Osteocyte (in vitro differentiated cells): ENCODE measurements around the gene ALK. TPM values are rescaled to one million over a fixed set of nuclear protein-coding genes. Genes with fewer than 3 reads are reported as not detected.

ENCODE experiments used
- DNase-seq: peaks from one replicate; pipeline ENCODE4 v3.0.0; 2021; ENCODE audit warnings: mixed read lengths; ENCODE audit not compliant: unreplicated experiment; ENCODE audit errors: extremely low spot score
- H3K27ac Mint-ChIP-seq: one replicate; pipeline ENCODE4 v1.8.0; 2021; ENCODE audit warnings: mild to moderate bottlenecking, mixed read lengths; ENCODE audit not compliant: unreplicated experiment
- H3K27me3 Mint-ChIP-seq: one replicate; pipeline ENCODE4 v1.8.0; 2021; ENCODE audit warnings: mixed read lengths; ENCODE audit not compliant: unreplicated experiment
- H3K36me3 Mint-ChIP-seq: one replicate; pipeline ENCODE4 v1.8.0; 2021; ENCODE audit warnings: mixed read lengths; ENCODE audit not compliant: unreplicated experiment
- H3K4me1 Mint-ChIP-seq: one replicate; pipeline ENCODE4 v1.8.0; 2021; ENCODE audit warnings: mixed read lengths; ENCODE audit not compliant: unreplicated experiment
- H3K4me3 Mint-ChIP-seq: one replicate; pipeline ENCODE4 v1.8.0; 2021; ENCODE audit warnings: mild to moderate bottlenecking, moderate library complexity, mixed read lengths; ENCODE audit not compliant: unreplicated experiment
- H3K9me3 Mint-ChIP-seq: one replicate; pipeline ENCODE4 v1.8.0; 2021; ENCODE audit warnings: mixed read lengths; ENCODE audit not compliant: unreplicated experiment
- CTCF ChIP-seq: fragments of 200-600 bp; sonication (generic); IDR thresholded peaks from 2 replicates; pipeline ENCODE4 v1.5.0; 2021; ENCODE audit warnings: antibody characterized with exemption, mild to moderate bottlenecking, moderate library complexity
- total RNA-seq: library from RNA; stranded (reverse); gene quantifications from 2 replicates; pipeline ENCODE4 v1.2.1, GENCODE V29; 2021

Gene ALK
- total RNA-seq, 1 donor from 2014 or later, result not detected

DNA sequence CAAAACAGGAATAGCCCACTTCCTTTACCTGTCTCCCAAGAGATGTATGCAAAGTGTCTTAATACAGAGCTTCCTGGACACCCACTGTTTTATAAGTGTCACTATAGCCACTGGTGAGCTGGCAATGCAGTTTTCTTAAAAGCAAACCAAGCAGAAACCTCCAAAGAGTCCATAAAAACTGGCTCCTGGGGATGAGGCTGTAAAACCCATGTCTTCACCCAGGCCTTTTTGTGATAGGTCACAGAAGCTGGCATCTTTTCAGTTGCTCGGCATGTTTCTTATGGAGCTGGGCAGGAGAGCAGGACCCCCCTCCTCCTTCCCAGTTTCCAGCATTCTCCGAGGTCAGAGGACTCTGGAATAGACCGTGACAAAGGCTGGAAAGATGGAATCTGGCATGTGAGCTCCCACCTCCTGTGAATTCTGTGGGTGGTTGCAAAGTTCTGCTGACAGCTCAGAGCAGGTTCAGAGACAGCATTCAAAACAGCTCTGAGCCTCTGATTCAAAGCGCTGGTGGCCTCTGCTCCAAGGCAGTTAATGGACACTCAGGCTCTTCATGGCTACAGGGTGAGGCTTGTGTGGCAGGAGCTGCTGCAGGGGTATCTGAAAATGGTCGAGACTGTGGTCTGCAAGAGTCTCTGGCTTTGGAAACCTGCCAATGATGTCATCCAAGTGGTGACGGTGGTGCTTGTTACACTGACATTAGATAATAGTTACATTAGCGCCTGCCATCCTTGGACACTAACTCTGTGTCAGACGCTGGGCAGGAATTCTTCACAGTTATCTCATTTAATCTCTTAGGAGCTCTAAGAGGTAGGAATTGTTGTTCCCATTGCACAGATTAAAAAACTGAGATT, 522.8 kb downstream of the ALK start:
- peaks cover 2% of the 10 kb centered on the region for H3K4me1 Mint-ChIP-seq
- no peaks in the 10 kb centered on the region for H3K36me3 Mint-ChIP-seq
- H3K4me3 Mint-ChIP-seq, result no peak overlapping the region
- H3K27me3 Mint-ChIP-seq, result peaks cover 2% of the 10 kb centered on the region
- no peaks in the 10 kb centered on the region for H3K9me3 Mint-ChIP-seq
- no peak overlapping the region for H3K27ac Mint-ChIP-seq
- TF ChIP-seq CTCF, result no peak
- no peak for DNase-seq

GRCh38 chr2:29397713-29398112, 523.7 kb downstream of the ALK start:
- H3K4me3 Mint-ChIP-seq, result no peak overlapping the region
- peaks cover 6% of the 10 kb centered on the region for H3K27me3 Mint-ChIP-seq
- no peak overlapping the region for H3K27ac Mint-ChIP-seq
- TF ChIP-seq CTCF, result no peak
- no peaks in the 10 kb centered on the region for H3K36me3 Mint-ChIP-seq
- no peaks in the 10 kb centered on the region for H3K9me3 Mint-ChIP-seq
- no peak for DNase-seq
- peaks cover 2% of the 10 kb centered on the region for H3K4me1 Mint-ChIP-seq

GRCh38 chr2:29397039-29397438, 524.3 kb downstream of the ALK start:
- Mint-ChIP-seq H3K4me1 (peaks cover 2% of the 10 kb centered on the region), H3K4me3 (no peak overlapping the region), H3K9me3 (no peaks in the 10 kb centered on the region), H3K36me3 (no peaks in the 10 kb centered on the region), H3K27me3 (peaks cover 6% of the 10 kb centered on the region), H3K27ac (no peak overlapping the region)
- no peak for TF ChIP-seq CTCF
- DNase-seq, result no peak

- Mint-ChIP-seq H3K9me3 (no peaks in the 10 kb centered on the region), H3K27ac (no peak overlapping the region), H3K27me3 (peaks cover 6% of the 10 kb centered on the region), H3K4me3 (no peak overlapping the region), H3K4me1 (peaks cover 2% of the 10 kb centered on the region), H3K36me3 (no peaks in the 10 kb centered on the region)
- TF ChIP-seq CTCF, result no peak
- DNase-seq, result no peak
Observed at GRCh38 chr2:29394981-29395350, 526.4 kb downstream of the ALK start.

- DNase-seq, result no peak
- H3K27ac Mint-ChIP-seq, result no peak overlapping the region
- TF ChIP-seq CTCF, result no peak
- H3K36me3 Mint-ChIP-seq, result no peaks in the 10 kb centered on the region
- H3K4me3 Mint-ChIP-seq, result no peak overlapping the region
- peaks cover 2% of the 10 kb centered on the region for H3K4me1 Mint-ChIP-seq
- peaks cover 6% of the 10 kb centered on the region for H3K27me3 Mint-ChIP-seq
- H3K9me3 Mint-ChIP-seq, result no peaks in the 10 kb centered on the region
Observed at GRCh38 chr2:29394311-29394980, 526.9 kb downstream of the ALK start.
